C4-2B (cell line): Measurements from ENCODE around the gene NHSL2.

Experiments used
- CTCF ChIP-seq: fragments of 450-650 bp; conservative IDR thresholded peaks from 2 replicates; pipeline ENCODE4 v1.5.1; 2017; ENCODE audit warnings: mild to moderate bottlenecking
- ZFX ChIP-seq: fragments of 450-650 bp; IDR thresholded peaks from 2 replicates; pipeline ENCODE4 v1.6.1; 2017

- TF ChIP-seq CTCF (no peak), ZFX (no peak)
Observed at GRCh38 chrX:72002875-72003274, 92.2 kb downstream of the NHSL2 start.
